Progenitor cell of endocrine pancreas (in vitro differentiated cells): Measurements from ENCODE around the gene OR10K1. TPM values are rescaled to one million over a fixed set of nuclear protein-coding genes. Genes with fewer than 3 reads are reported as not detected.

Experiments used
- DNase-seq: peaks from one replicate; pipeline ENCODE4 v3.0.0; 2021; ENCODE audit warnings: low spot score; ENCODE audit not compliant: unreplicated experiment
- H3K27ac Mint-ChIP-seq: 2 replicates; pipeline ENCODE4 v1.8.0; 2021; ENCODE audit warnings: mild to moderate bottlenecking, moderate library complexity, mixed read lengths
- H3K27me3 Mint-ChIP-seq: 2 replicates; pipeline ENCODE4 v1.8.0; 2021; ENCODE audit warnings: mixed read lengths
- H3K36me3 Mint-ChIP-seq: 2 replicates; pipeline ENCODE4 v1.8.0; 2022; ENCODE audit warnings: mixed read lengths; ENCODE audit not compliant: insufficient read depth
- H3K4me1 Mint-ChIP-seq: 2 replicates; pipeline ENCODE4 v1.8.0; 2021; ENCODE audit warnings: low read depth, mixed read lengths
- H3K4me3 Mint-ChIP-seq: 2 replicates; pipeline ENCODE4 v1.8.0; 2021; ENCODE audit warnings: low read depth, mild to moderate bottlenecking, moderate library complexity, mixed read lengths
- H3K9me3 Mint-ChIP-seq: 2 replicates; pipeline ENCODE4 v1.8.0; 2021; ENCODE audit warnings: low read depth, mixed read lengths
- CTCF ChIP-seq: fragments of 200-600 bp; sonication (generic); IDR thresholded peaks from one replicate; pipeline ENCODE4 v1.5.0; 2021; ENCODE audit warnings: antibody characterized with exemption, mild to moderate bottlenecking; ENCODE audit not compliant: unreplicated experiment
- total RNA-seq: library from RNA; stranded (reverse); gene quantifications from 2 replicates; pipeline ENCODE4 v1.2.1, GENCODE V29; 2021

Gene OR10K1
- total RNA-seq, 1 donor from 2014 or later, result 0.07 TPM

GRCh38 chr1:158458263-158458662 is 3.4 kb upstream of the OR10K1 start:
- Mint-ChIP-seq H3K9me3 (no peaks in the 10 kb centered on the region), H3K4me1 (no peaks in the 10 kb centered on the region), H3K27ac (no peak overlapping the region), H3K36me3 (no peaks in the 10 kb centered on the region), H3K4me3 (no peak overlapping the region), H3K27me3 (peaks cover 3% of the 10 kb centered on the region)
- no peak for DNase-seq
- no peak for TF ChIP-seq CTCF

GRCh38 chr1:158471920-158472319 is 10.3 kb downstream of the OR10K1 start, which contains the start of gene OR10R2:
Gene OR10R2, plus strand, starts transcription at chr1:158472220. Its CDS starts 106 bp downstream, at chr1:158472326.
- Mint-ChIP-seq H3K9me3 (no peaks in the 10 kb centered on the region), H3K27ac (no peak within 1 kb of the TSS), H3K27me3 (peaks cover 5% of the 10 kb centered on the region), H3K36me3 (no peaks in the 10 kb centered on the region), H3K4me3 (no peak within 1 kb of the TSS), H3K4me1 (no peaks in the 10 kb centered on the region)
- no peak for TF ChIP-seq CTCF
- no peak for DNase-seq

- H3K4me3 Mint-ChIP-seq, result no peak overlapping the region
- no peaks in the 10 kb centered on the region for H3K27me3 Mint-ChIP-seq
- no peak for TF ChIP-seq CTCF
- no peaks in the 10 kb centered on the region for H3K36me3 Mint-ChIP-seq
- H3K27ac Mint-ChIP-seq, result no peak overlapping the region
- DNase-seq, result no peak
- H3K4me1 Mint-ChIP-seq, result no peaks in the 10 kb centered on the region
- H3K9me3 Mint-ChIP-seq, result no peaks in the 10 kb centered on the region
Measured at GRCh38 chr1:158485455-158485854, 23.8 kb downstream of the OR10K1 start.

GRCh38 chr1:158491316-158491715 is 29.7 kb downstream of the OR10K1 start:
- no peak overlapping the region for H3K4me3 Mint-ChIP-seq
- no peaks in the 10 kb centered on the region for H3K4me1 Mint-ChIP-seq
- DNase-seq, result no peak
- H3K36me3 Mint-ChIP-seq, result no peaks in the 10 kb centered on the region
- no peaks in the 10 kb centered on the region for H3K27me3 Mint-ChIP-seq
- no peak for TF ChIP-seq CTCF
- H3K27ac Mint-ChIP-seq, result no peak overlapping the region
- no peaks in the 10 kb centered on the region for H3K9me3 Mint-ChIP-seq

- no peak for DNase-seq
- H3K9me3 Mint-ChIP-seq, result no peaks in the 10 kb centered on the region
- no peaks in the 10 kb centered on the region for H3K4me1 Mint-ChIP-seq
- no peak overlapping the region for H3K27ac Mint-ChIP-seq
- H3K36me3 Mint-ChIP-seq, result no peaks in the 10 kb centered on the region
- H3K27me3 Mint-ChIP-seq, result no peaks in the 10 kb centered on the region
- no peak overlapping the region for H3K4me3 Mint-ChIP-seq
- no peak for TF ChIP-seq CTCF
Measured at GRCh38 chr1:158493054-158493453, 31.4 kb downstream of the OR10K1 start.
